SK-N-SH treated with all-trans-retinoic acid at 6 μM for 48 hours (cell line): ENCODE results near the gene DNLZ.

Source experiments
- ATAC-seq: fragments of 200-7000 bp; cut with Tn5 transposase; 3 replicates; pipeline ENCODE4 v1.9.1; 2020; ENCODE audit warnings: mild to moderate bottlenecking, moderate library complexity
- ARNTL ChIP-seq: fragments of 450-650 bp; formaldehyde crosslinking; IDR thresholded peaks from 2 replicates; pipeline ENCODE4 v1.5.0; 2020; ENCODE audit warnings: low read depth, mild to moderate bottlenecking, moderate library complexity, borderline replicate concordance
- CSDC2 ChIP-seq: fragments of 250-450 bp; sonication (Bioruptor Pico); IDR thresholded peaks from 2 replicates; pipeline ENCODE4 v1.5.0; 2020; ENCODE audit warnings: mild to moderate bottlenecking, moderate library complexity
- ESRRG ChIP-seq: fragments of 250-450 bp; sonication (Bioruptor Pico); IDR thresholded peaks from 2 replicates; pipeline ENCODE4 v1.6.1; 2021; ENCODE audit warnings: mild to moderate bottlenecking
- GLIS3 ChIP-seq: fragments of 250-450 bp; sonication (Bioruptor Pico); IDR thresholded peaks from 2 replicates; pipeline ENCODE4 v1.5.0; 2020; ENCODE audit warnings: mild to moderate bottlenecking, moderate library complexity
- ISL1 ChIP-seq: fragments of 250-450 bp; sonication (Bioruptor Pico); IDR thresholded peaks from 2 replicates; pipeline ENCODE4 v2.1.2; 2022; ENCODE audit warnings: mild to moderate bottlenecking, moderate library complexity
- OSR1 ChIP-seq: fragments of 250-450 bp; sonication (Bioruptor Pico); IDR thresholded peaks from 2 replicates; pipeline ENCODE4 v1.8.0; 2022; ENCODE audit warnings: moderate library complexity, mild to moderate bottlenecking, inconsistent platforms
- PPARA ChIP-seq: fragments of 250-450 bp; sonication (Bioruptor Pico); IDR thresholded peaks from 2 replicates; pipeline ENCODE4 v1.5.0; 2020; ENCODE audit warnings: mild to moderate bottlenecking, borderline replicate concordance
- RARB ChIP-seq: fragments of 250-450 bp; sonication (Bioruptor Pico); IDR thresholded peaks from 2 replicates; pipeline ENCODE4 v1.8.0; 2021; ENCODE audit warnings: mild to moderate bottlenecking, moderate library complexity
- SNAI2 ChIP-seq: fragments of 250-450 bp; sonication (Bioruptor Pico); IDR thresholded peaks from 2 replicates; pipeline ENCODE4 v1.5.0; 2020; ENCODE audit warnings: mild to moderate bottlenecking, moderate library complexity
- TCF4 ChIP-seq: fragments of 250-450 bp; sonication (Bioruptor Pico); IDR thresholded peaks from 2 replicates; pipeline ENCODE4 v1.8.0; 2021; ENCODE audit warnings: mild to moderate bottlenecking, moderate library complexity, borderline replicate concordance
- TOX ChIP-seq: fragments of 250-450 bp; sonication (Bioruptor Pico); IDR thresholded peaks from 2 replicates; pipeline ENCODE4 v1.8.0; 2021; ENCODE audit warnings: mild to moderate bottlenecking, moderate library complexity, borderline replicate concordance
- ZC3H10 ChIP-seq: fragments of 250-450 bp; sonication (Bioruptor Pico); IDR thresholded peaks from 2 replicates; pipeline ENCODE4 v1.5.1; 2021; ENCODE audit warnings: mild to moderate bottlenecking, moderate library complexity
- ZFP3 ChIP-seq: fragments of 250-450 bp; sonication (Bioruptor Pico); IDR thresholded peaks from 2 replicates; pipeline ENCODE4 v1.5.0; 2020; ENCODE audit warnings: mild to moderate bottlenecking, moderate library complexity
- ZFP30 ChIP-seq: fragments of 450-650 bp; formaldehyde crosslinking; IDR thresholded peaks from 2 replicates; pipeline ENCODE4 v1.5.0; 2022; ENCODE audit warnings: mild to moderate bottlenecking, moderate library complexity
- ZNF565 ChIP-seq: fragments of 450-650 bp; formaldehyde crosslinking; conservative IDR thresholded peaks from 2 replicates; pipeline ENCODE4 v1.5.0; 2020; ENCODE audit warnings: low read depth, mild to moderate bottlenecking, moderate library complexity
- ZNF70 ChIP-seq: fragments of 450-650 bp; formaldehyde crosslinking; IDR thresholded peaks from 2 replicates; pipeline ENCODE4 v1.5.0; 2020; ENCODE audit warnings: mild to moderate bottlenecking, moderate library complexity
- ZNF8 ChIP-seq: fragments of 450-650 bp; formaldehyde crosslinking; IDR thresholded peaks from 2 replicates; pipeline ENCODE4 v1.5.0; 2020; ENCODE audit warnings: mild to moderate bottlenecking, moderate library complexity
- TF ChIP-seq, protein P1 (sequence below): fragments of 250-450 bp; sonication (Bioruptor Pico); IDR thresholded peaks from 2 replicates; pipeline ENCODE4 v1.5.1; 2021; ENCODE audit warnings: mild to moderate bottlenecking, moderate library complexity
- TF ChIP-seq, protein P2 (sequence below): fragments of 250-450 bp; sonication (Bioruptor Pico); IDR thresholded peaks from 2 replicates; pipeline ENCODE4 v1.5.1; 2020; ENCODE audit warnings: low read depth, mild to moderate bottlenecking, moderate library complexity
- TF ChIP-seq, protein P3 (sequence below): fragments of 250-450 bp; sonication (Bioruptor Pico); IDR thresholded peaks from 2 replicates; pipeline ENCODE4 v1.5.0; 2020; ENCODE audit warnings: mild to moderate bottlenecking, moderate library complexity
- TF ChIP-seq, protein P4 (sequence below): fragments of 250-450 bp; sonication (Bioruptor Pico); IDR thresholded peaks from 2 replicates; pipeline ENCODE4 v1.8.0; 2021; ENCODE audit warnings: low read depth, mild to moderate bottlenecking, moderate library complexity, borderline replicate concordance
- TF ChIP-seq, protein P5 (sequence below): fragments of 250-450 bp; sonication (Bioruptor Pico); IDR thresholded peaks from 2 replicates; pipeline ENCODE4 v1.8.0; 2020; ENCODE audit warnings: mild to moderate bottlenecking, moderate library complexity, borderline replicate concordance

The DNLZ gene

DNA sequence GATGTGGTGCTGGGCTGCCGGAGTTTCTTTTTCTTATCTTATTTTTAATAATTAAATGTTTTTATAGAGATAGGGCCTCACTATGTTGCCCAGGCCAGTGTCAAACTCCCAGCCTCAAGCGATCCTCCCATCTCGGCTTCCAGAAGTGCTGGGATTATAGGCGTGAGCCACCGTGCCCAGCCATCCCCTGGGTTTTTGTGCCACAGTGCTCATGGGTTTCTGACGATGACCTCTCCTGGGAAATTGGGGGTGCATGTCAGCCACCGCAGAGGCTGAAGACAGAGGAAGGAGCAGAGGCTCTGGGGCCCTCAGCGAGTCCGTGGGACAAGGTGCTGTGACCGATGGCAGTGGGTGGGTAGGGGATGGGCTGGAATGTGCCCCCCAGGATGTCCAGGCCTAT is 21.8 kb downstream of the DNLZ start:
- TF ChIP-seq GLIS3 (CRISPR knock-in tag), result no peak
- no peak for TF ChIP-seq ZFP3 (CRISPR knock-in tag)
- no peak for TF ChIP-seq ZNF565
- TF ChIP-seq TOX, result no peak
- TF ChIP-seq ARNTL, result no peak
- TF ChIP-seq, protein P1, sequence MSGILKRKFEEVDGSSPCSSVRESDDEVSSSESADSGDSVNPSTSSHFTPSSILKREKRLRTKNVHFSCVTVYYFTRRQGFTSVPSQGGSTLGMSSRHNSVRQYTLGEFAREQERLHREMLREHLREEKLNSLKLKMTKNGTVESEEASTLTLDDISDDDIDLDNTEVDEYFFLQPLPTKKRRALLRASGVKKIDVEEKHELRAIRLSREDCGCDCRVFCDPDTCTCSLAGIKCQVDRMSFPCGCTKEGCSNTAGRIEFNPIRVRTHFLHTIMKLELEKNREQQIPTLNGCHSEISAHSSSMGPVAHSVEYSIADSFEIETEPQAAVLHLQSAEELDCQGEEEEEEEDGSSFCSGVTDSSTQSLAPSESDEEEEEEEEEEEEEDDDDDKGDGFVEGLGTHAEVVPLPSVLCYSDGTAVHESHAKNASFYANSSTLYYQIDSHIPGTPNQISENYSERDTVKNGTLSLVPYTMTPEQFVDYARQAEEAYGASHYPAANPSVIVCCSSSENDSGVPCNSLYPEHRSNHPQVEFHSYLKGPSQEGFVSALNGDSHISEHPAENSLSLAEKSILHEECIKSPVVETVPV (CRISPR knock-in tag), result no peak
- TF ChIP-seq OSR1, result no peak
- no peak for TF ChIP-seq ISL1 (CRISPR knock-in tag)
- no peak for TF ChIP-seq CSDC2 (CRISPR knock-in tag)
- no peak for TF ChIP-seq ZNF8
- TF ChIP-seq, protein P2, sequence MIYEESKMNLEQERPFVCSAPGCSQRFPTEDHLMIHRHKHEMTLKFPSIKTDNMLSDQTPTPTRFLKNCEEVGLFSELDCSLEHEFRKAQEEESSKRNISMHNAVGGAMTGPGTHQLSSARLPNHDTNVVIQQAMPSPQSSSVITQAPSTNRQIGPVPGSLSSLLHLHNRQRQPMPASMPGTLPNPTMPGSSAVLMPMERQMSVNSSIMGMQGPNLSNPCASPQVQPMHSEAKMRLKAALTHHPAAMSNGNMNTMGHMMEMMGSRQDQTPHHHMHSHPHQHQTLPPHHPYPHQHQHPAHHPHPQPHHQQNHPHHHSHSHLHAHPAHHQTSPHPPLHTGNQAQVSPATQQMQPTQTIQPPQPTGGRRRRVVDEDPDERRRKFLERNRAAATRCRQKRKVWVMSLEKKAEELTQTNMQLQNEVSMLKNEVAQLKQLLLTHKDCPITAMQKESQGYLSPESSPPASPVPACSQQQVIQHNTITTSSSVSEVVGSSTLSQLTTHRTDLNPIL (CRISPR knock-in tag), result no peak
- TF ChIP-seq ZC3H10, result no peak
- no peak for TF ChIP-seq ZNF70
- TF ChIP-seq, protein P3, sequence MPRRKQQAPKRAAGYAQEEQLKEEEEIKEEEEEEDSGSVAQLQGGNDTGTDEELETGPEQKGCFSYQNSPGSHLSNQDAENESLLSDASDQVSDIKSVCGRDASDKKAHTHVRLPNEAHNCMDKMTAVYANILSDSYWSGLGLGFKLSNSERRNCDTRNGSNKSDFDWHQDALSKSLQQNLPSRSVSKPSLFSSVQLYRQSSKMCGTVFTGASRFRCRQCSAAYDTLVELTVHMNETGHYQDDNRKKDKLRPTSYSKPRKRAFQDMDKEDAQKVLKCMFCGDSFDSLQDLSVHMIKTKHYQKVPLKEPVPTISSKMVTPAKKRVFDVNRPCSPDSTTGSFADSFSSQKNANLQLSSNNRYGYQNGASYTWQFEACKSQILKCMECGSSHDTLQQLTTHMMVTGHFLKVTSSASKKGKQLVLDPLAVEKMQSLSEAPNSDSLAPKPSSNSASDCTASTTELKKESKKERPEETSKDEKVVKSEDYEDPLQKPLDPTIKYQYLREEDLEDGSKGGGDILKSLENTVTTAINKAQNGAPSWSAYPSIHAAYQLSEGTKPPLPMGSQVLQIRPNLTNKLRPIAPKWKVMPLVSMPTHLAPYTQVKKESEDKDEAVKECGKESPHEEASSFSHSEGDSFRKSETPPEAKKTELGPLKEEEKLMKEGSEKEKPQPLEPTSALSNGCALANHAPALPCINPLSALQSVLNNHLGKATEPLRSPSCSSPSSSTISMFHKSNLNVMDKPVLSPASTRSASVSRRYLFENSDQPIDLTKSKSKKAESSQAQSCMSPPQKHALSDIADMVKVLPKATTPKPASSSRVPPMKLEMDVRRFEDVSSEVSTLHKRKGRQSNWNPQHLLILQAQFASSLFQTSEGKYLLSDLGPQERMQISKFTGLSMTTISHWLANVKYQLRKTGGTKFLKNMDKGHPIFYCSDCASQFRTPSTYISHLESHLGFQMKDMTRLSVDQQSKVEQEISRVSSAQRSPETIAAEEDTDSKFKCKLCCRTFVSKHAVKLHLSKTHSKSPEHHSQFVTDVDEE, result no peak
- TF ChIP-seq RARB (CRISPR knock-in tag), result no peak
- TF ChIP-seq, protein P4, sequence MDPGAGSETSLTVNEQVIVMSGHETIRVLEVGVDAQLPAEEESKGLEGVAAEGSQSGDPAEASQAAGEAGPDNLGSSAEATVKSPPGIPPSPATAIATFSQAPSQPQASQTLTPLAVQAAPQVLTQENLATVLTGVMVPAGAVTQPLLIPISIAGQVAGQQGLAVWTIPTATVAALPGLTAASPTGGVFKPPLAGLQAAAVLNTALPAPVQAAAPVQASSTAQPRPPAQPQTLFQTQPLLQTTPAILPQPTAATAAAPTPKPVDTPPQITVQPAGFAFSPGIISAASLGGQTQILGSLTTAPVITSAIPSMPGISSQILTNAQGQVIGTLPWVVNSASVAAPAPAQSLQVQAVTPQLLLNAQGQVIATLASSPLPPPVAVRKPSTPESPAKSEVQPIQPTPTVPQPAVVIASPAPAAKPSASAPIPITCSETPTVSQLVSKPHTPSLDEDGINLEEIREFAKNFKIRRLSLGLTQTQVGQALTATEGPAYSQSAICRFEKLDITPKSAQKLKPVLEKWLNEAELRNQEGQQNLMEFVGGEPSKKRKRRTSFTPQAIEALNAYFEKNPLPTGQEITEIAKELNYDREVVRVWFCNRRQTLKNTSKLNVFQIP (CRISPR knock-in tag), result no peak
- no peak for TF ChIP-seq TCF4 (CRISPR knock-in tag)
- TF ChIP-seq ESRRG (CRISPR knock-in tag), result no peak
- TF ChIP-seq, all 23 proteins: peak for 0
- no peak for ATAC-seq

DNA sequence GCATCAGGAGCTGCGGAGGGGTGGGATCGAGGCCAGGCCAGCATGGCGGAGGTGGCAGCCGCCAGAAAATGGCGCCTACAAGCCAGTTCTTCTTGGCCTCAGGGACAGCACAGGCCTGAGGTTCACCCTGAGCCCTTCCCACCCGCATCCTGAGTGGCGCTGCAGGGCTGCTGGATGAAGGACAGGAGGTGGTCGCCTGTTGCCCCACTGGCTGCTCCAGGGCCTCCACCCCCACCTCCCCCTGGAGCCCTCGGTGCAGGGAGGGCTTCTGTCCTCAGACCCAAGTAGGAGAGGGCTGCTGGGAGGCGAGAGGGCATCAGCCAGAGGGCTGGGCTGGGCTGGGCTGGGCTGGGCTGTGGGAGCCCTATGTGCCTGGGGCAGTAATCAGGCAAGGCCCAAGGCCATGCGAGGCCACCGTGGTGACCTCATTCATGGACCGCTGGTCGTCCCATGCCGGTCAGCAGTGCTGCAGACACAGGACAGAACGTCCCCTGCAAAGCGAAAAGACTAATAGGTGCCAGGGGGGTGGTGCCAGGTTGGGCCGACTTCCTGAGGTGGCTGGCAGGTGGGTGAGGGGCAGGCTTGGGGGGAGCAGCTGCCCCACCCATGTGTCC is 22.4 kb downstream of the DNLZ start:
- no peak for TF ChIP-seq GLIS3 (CRISPR knock-in tag)
- TF ChIP-seq, protein P4 (CRISPR knock-in tag), result no peak
- TF ChIP-seq PPARA, result no peak
- no peak for TF ChIP-seq SNAI2 (CRISPR knock-in tag)
- TF ChIP-seq TCF4 (CRISPR knock-in tag), result no peak
- no peak for TF ChIP-seq ZC3H10
- no peak for TF ChIP-seq OSR1
- no peak for TF ChIP-seq ZFP30 (CRISPR knock-in tag)
- TF ChIP-seq, protein P3, result no peak
- no peak for TF ChIP-seq ZNF8
- TF ChIP-seq, protein P1 (CRISPR knock-in tag), result no peak
- TF ChIP-seq, protein P5, sequence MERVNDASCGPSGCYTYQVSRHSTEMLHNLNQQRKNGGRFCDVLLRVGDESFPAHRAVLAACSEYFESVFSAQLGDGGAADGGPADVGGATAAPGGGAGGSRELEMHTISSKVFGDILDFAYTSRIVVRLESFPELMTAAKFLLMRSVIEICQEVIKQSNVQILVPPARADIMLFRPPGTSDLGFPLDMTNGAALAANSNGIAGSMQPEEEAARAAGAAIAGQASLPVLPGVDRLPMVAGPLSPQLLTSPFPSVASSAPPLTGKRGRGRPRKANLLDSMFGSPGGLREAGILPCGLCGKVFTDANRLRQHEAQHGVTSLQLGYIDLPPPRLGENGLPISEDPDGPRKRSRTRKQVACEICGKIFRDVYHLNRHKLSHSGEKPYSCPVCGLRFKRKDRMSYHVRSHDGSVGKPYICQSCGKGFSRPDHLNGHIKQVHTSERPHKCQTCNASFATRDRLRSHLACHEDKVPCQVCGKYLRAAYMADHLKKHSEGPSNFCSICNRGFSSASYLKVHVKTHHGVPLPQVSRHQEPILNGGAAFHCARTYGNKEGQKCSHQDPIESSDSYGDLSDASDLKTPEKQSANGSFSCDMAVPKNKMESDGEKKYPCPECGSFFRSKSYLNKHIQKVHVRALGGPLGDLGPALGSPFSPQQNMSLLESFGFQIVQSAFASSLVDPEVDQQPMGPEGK (CRISPR knock-in tag), result no peak
- TF ChIP-seq ZNF565, result no peak
- TF ChIP-seq ZNF70, result no peak
- TF ChIP-seq ISL1 (CRISPR knock-in tag), result no peak
- TF ChIP-seq, protein P2 (CRISPR knock-in tag), result no peak
- no peak for TF ChIP-seq ESRRG (CRISPR knock-in tag)
- ATAC-seq, result no peak
